HEK293 (cell line): ENCODE results near the gene NEK7.

Experiments
- CTCF ChIA-PET: fragments of 350-600 bp; formaldehyde crosslinking; extraction: SDS; loops from one replicate; lab custom pipeline; 2021; ENCODE audit warnings: antibody characterized with exemption; lab: Yijun Ruan, JAX
- POLR2A ChIA-PET: fragments of 300-600 bp; formaldehyde crosslinking; extraction: SDS; loops from one replicate; lab custom pipeline; 2020; ENCODE audit warnings: antibody characterized with exemption, inconsistent platforms; lab: Yijun Ruan, JAX
- H3K27ac ChIP-seq: fragments of 200-500 bp; sonication (Bioruptor generic); 2 replicates; pipeline ENCODE4 v1.5.1; 2014; ENCODE audit warnings: low read depth, low read length, control low read depth, inconsistent platforms; ENCODE audit errors: extremely low read depth
- H3K36me3 ChIP-seq, 2 experiments: fragments of 200-500 bp in 1 of 2; sonication (Bioruptor generic) in 1 of 2; 1 replicate in 1 of 2; 2 replicates in 1 of 2; pipeline ENCODE4 v1.5.1; 2014 to 2017; ENCODE audit warnings: inconsistent platforms in 2 of 2, low read length in 2 of 2; ENCODE audit not compliant: control insufficient read depth in 2 of 2, insufficient read depth in 1 of 2
- H3K4me1 ChIP-seq: fragments of 200-500 bp; sonication (Bioruptor generic); 2 replicates; pipeline ENCODE4 v1.5.1; 2014; ENCODE audit warnings: mild to moderate bottlenecking, low read length, inconsistent platforms; ENCODE audit not compliant: control insufficient read depth, insufficient read depth
- H3K4me3 ChIP-seq: 2 replicates; pipeline ENCODE4 v1.5.1; 2011; ENCODE audit warnings: low read depth, mild to moderate bottlenecking, control low read depth, low read length, moderate library complexity
- H3K9me3 ChIP-seq: fragments of 200-500 bp; sonication (Bioruptor generic); 2 replicates; pipeline ENCODE4 v1.5.1; 2014; ENCODE audit warnings: low read depth, low read length, inconsistent platforms; ENCODE audit not compliant: control insufficient read depth, insufficient read depth
- EGR2 ChIP-seq: fragments of 450-650 bp; formaldehyde crosslinking; IDR thresholded peaks from 2 replicates; pipeline ENCODE4 v1.5.1; 2016; ENCODE audit warnings: low read depth, missing biosample characterization, missing genetic modification characterization
- HOXA7 ChIP-seq: sonication (generic); formaldehyde crosslinking; IDR thresholded peaks from 2 replicates; pipeline ENCODE4 v1.8.1; 2022; ENCODE audit warnings: missing genetic modification reagents, borderline replicate concordance
- INSM2 ChIP-seq: fragments of 450-650 bp; formaldehyde crosslinking; IDR thresholded peaks from 2 replicates; pipeline ENCODE4 v1.5.1; 2016; ENCODE audit warnings: missing biosample characterization, missing genetic modification characterization
- OVOL3 ChIP-seq: fragments of 450-650 bp; formaldehyde crosslinking; IDR thresholded peaks from 2 replicates; pipeline ENCODE4 v1.5.1; 2016; ENCODE audit warnings: missing biosample characterization, missing genetic modification characterization
- PRDM6 ChIP-seq: fragments of 450-650 bp; formaldehyde crosslinking; IDR thresholded peaks from 2 replicates; pipeline ENCODE4 v1.5.1; 2017; ENCODE audit warnings: missing biosample characterization, missing genetic modification characterization
- SP2 ChIP-seq: fragments of 450-650 bp; formaldehyde crosslinking; IDR thresholded peaks from 2 replicates; pipeline ENCODE4 v1.5.1; 2016; ENCODE audit warnings: missing biosample characterization, missing genetic modification characterization
- SP3 ChIP-seq: fragments of 450-650 bp; formaldehyde crosslinking; IDR thresholded peaks from 2 replicates; pipeline ENCODE4 v1.5.1; 2016; ENCODE audit warnings: missing biosample characterization, missing genetic modification characterization
- WT1 ChIP-seq: fragments of 450-650 bp; formaldehyde crosslinking; IDR thresholded peaks from 2 replicates; pipeline ENCODE4 v1.5.1; 2016; ENCODE audit warnings: missing biosample characterization, missing genetic modification characterization
- ZBTB17 ChIP-seq: fragments of 450-650 bp; formaldehyde crosslinking; IDR thresholded peaks from 2 replicates; pipeline ENCODE4 v1.5.1; 2016; ENCODE audit warnings: missing biosample characterization, missing genetic modification characterization
- ZBTB21 ChIP-seq: fragments of 450-650 bp; formaldehyde crosslinking; IDR thresholded peaks from 2 replicates; pipeline ENCODE4 v1.5.1; 2017; ENCODE audit warnings: missing biosample characterization, missing genetic modification characterization
- ZEB2 ChIP-seq: fragments of 450-650 bp; formaldehyde crosslinking; IDR thresholded peaks from 2 replicates; pipeline ENCODE4 v1.5.1; 2016; ENCODE audit warnings: missing biosample characterization, missing genetic modification characterization
- ZIC2 ChIP-seq: fragments of 450-650 bp; formaldehyde crosslinking; IDR thresholded peaks from 2 replicates; pipeline ENCODE4 v1.5.1; 2016; ENCODE audit warnings: missing biosample characterization, missing genetic modification characterization
- ZNF10 ChIP-seq: fragments of 450-650 bp; formaldehyde crosslinking; IDR thresholded peaks from 2 replicates; pipeline ENCODE4 v1.5.1; 2017; ENCODE audit warnings: missing biosample characterization, missing genetic modification characterization
- ZNF140 ChIP-seq: fragments of 450-650 bp; formaldehyde crosslinking; IDR thresholded peaks from 2 replicates; pipeline ENCODE4 v1.5.1; 2016; ENCODE audit warnings: missing biosample characterization, missing genetic modification characterization
- ZNF2 ChIP-seq: fragments of 450-650 bp; formaldehyde crosslinking; IDR thresholded peaks from 2 replicates; pipeline ENCODE4 v1.5.1; 2016; ENCODE audit warnings: missing biosample characterization, missing genetic modification characterization
- ZNF23 ChIP-seq: fragments of 450-650 bp; formaldehyde crosslinking; IDR thresholded peaks from 2 replicates; pipeline ENCODE4 v1.5.1; 2016; ENCODE audit warnings: missing biosample characterization, missing genetic modification characterization, borderline replicate concordance
- ZNF366 ChIP-seq: fragments of 450-650 bp; formaldehyde crosslinking; conservative IDR thresholded peaks from 2 replicates; pipeline ENCODE4 v1.5.1; 2016; ENCODE audit warnings: missing biosample characterization, missing genetic modification characterization
- ZNF529 ChIP-seq: fragments of 450-650 bp; formaldehyde crosslinking; IDR thresholded peaks from 2 replicates; pipeline ENCODE4 v1.5.1; 2017; ENCODE audit warnings: missing genetic modification characterization, missing biosample characterization; ENCODE audit not compliant: insufficient replicate concordance
- ZNF548 ChIP-seq: fragments of 450-650 bp; formaldehyde crosslinking; IDR thresholded peaks from 2 replicates; pipeline ENCODE4 v1.5.1; 2016; ENCODE audit warnings: missing biosample characterization, missing genetic modification characterization
- ZNF555 ChIP-seq: fragments of 450-650 bp; formaldehyde crosslinking; conservative IDR thresholded peaks from 2 replicates; pipeline ENCODE4 v1.5.1; 2017; ENCODE audit warnings: missing biosample characterization, mild to moderate bottlenecking, missing genetic modification characterization, inconsistent platforms
- ZNF560 ChIP-seq: fragments of 450-650 bp; formaldehyde crosslinking; IDR thresholded peaks from 2 replicates; pipeline ENCODE4 v1.5.1; 2017; ENCODE audit warnings: missing biosample characterization, missing genetic modification characterization, borderline replicate concordance
- ZNF623 ChIP-seq: fragments of 450-650 bp; formaldehyde crosslinking; IDR thresholded peaks from 2 replicates; pipeline ENCODE4 v1.5.1; 2016; ENCODE audit warnings: missing biosample characterization, missing genetic modification characterization
- ZNF654 ChIP-seq: fragments of 450-650 bp; formaldehyde crosslinking; IDR thresholded peaks from 2 replicates; pipeline ENCODE4 v1.5.1; 2016; ENCODE audit warnings: low read depth, missing biosample characterization, missing genetic modification characterization
- ZNF677 ChIP-seq: fragments of 450-650 bp; IDR thresholded peaks from 2 replicates; pipeline ENCODE4 v1.5.0; 2018; ENCODE audit warnings: missing biosample characterization, mild to moderate bottlenecking, missing genetic modification characterization, moderate library complexity
- ZNF747 ChIP-seq: fragments of 450-650 bp; formaldehyde crosslinking; IDR thresholded peaks from 2 replicates; pipeline ENCODE4 v1.5.1; 2016; ENCODE audit warnings: missing biosample characterization, missing genetic modification characterization
- ZNF768 ChIP-seq: fragments of 450-650 bp; formaldehyde crosslinking; IDR thresholded peaks from 2 replicates; pipeline ENCODE4 v1.5.1; 2018; ENCODE audit warnings: missing biosample characterization, mild to moderate bottlenecking, missing genetic modification characterization
- ZNF837 ChIP-seq: fragments of 450-650 bp; formaldehyde crosslinking; IDR thresholded peaks from 2 replicates; pipeline ENCODE4 v1.5.1; 2016; ENCODE audit warnings: missing biosample characterization, missing genetic modification characterization
- ZSCAN16 ChIP-seq: fragments of 450-650 bp; formaldehyde crosslinking; IDR thresholded peaks from 2 replicates; pipeline ENCODE4 v1.5.1; 2016; ENCODE audit warnings: missing biosample characterization, missing genetic modification characterization
- TF ChIP-seq, protein P1 (sequence below): fragments of 450-650 bp; formaldehyde crosslinking; IDR thresholded peaks from 2 replicates; pipeline ENCODE4 v1.5.1; 2016; ENCODE audit warnings: missing biosample characterization, missing genetic modification characterization, borderline replicate concordance

The NEK7 gene

DNA sequence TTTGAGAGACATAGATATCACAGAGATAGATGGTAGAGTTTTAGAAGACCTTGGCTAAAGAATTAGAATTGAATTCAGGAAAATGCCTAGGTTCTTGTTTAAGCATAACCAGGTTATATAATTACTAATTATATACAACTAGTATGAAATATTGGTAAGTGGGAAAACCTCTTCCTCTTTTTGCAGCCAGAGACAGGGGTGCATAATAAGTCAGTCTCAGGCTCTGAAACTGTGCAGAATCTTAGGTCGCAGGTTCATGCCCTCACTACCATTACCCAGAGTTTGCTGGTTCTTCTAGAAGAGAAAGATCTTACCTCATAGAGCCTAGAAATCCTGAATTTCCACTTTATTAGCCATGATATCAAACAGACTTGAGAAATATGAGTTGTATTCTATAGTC lies 183.3 kb downstream of the NEK7 start (continued):
- TF ChIP-seq PRDM6 (tag by site-specific recombination) (no peak), ZBTB17 (tag by site-specific recombination) (no peak), ZNF529 (tag by site-specific recombination) (no peak)

DNA sequence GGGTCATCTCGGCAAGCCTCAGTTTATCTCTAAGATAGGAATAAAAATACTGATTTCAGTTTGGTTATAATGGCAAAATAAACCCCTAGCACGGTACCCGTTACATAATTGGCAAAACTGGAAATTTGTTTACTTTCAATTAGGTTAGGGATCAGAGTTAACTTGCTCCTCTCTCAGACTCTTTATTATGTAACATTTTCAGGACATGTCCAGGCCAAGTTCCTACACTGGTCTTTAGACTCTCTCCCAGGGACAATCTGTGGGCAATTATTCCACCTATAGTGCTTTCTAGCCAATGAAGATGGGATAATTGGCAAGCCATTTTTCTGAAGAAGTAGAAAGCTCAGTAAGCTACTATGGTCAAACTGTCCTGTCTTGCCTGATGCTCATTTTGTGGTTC lies 189.4 kb downstream of the NEK7 start:
- no peak overlapping the region for H3K27ac ChIP-seq
- ChIA-PET CTCF (no interaction called here), POLR2A (no interaction called here)
- no peaks in the 10 kb centered on the region for H3K36me3 ChIP-seq
- no peaks in the 10 kb centered on the region for H3K9me3 ChIP-seq
- no peaks in the 10 kb centered on the region for H3K4me1 ChIP-seq
- H3K4me3 ChIP-seq = no peak overlapping the region
- TF ChIP-seq HOXA7 (CRISPR knock-in tag) = no peak
- no peak for TF ChIP-seq ZNF677 (tag by site-specific recombination)
- no peak for TF ChIP-seq ZBTB21
- no peak for TF ChIP-seq ZNF623 (tag by site-specific recombination)
- no peak for TF ChIP-seq WT1 (tag by site-specific recombination)
- TF ChIP-seq SP2 (tag by site-specific recombination) = no peak
- TF ChIP-seq OVOL3 = no peak
- no peak for TF ChIP-seq ZNF140
- TF ChIP-seq ZNF747 (tag by site-specific recombination) = no peak
- no peak for TF ChIP-seq SP3 (tag by site-specific recombination)
- TF ChIP-seq, protein P1, sequence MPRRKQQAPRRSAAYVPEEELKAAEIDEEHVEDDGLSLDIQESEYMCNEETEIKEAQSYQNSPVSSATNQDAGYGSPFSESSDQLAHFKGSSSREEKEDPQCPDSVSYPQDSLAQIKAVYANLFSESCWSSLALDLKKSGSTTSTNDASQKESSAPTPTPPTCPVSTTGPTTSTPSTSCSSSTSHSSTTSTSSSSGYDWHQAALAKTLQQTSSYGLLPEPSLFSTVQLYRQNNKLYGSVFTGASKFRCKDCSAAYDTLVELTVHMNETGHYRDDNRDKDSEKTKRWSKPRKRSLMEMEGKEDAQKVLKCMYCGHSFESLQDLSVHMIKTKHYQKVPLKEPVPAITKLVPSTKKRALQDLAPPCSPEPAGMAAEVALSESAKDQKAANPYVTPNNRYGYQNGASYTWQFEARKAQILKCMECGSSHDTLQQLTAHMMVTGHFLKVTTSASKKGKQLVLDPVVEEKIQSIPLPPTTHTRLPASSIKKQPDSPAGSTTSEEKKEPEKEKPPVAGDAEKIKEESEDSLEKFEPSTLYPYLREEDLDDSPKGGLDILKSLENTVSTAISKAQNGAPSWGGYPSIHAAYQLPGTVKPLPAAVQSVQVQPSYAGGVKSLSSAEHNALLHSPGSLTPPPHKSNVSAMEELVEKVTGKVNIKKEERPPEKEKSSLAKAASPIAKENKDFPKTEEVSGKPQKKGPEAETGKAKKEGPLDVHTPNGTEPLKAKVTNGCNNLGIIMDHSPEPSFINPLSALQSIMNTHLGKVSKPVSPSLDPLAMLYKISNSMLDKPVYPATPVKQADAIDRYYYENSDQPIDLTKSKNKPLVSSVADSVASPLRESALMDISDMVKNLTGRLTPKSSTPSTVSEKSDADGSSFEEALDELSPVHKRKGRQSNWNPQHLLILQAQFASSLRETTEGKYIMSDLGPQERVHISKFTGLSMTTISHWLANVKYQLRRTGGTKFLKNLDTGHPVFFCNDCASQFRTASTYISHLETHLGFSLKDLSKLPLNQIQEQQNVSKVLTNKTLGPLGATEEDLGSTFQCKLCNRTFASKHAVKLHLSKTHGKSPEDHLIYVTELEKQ = no peak
- no peak for TF ChIP-seq ZSCAN16
- TF ChIP-seq ZEB2 (tag by site-specific recombination) = no peak
- TF ChIP-seq EGR2 (tag by site-specific recombination) = no peak

GRCh38 chr1:198350456-198350855 lies 193.7 kb downstream of the NEK7 start:
- POLR2A ChIA-PET = no interaction called here
- H3K36me3 ChIP-seq = no peaks in the 10 kb centered on the region
- no peaks in the 10 kb centered on the region for H3K4me1 ChIP-seq
- no peak overlapping the region for H3K4me3 ChIP-seq
- H3K9me3 ChIP-seq = no peaks in the 10 kb centered on the region
- no peak overlapping the region for H3K27ac ChIP-seq
- CTCF ChIA-PET = interaction anchor here (0.6 kb wide), 1 partner anchor 307 kb away, joined by 3 read pairs; no protein-coding TSS in a partner anchor
- TF ChIP-seq ZNF10 (no peak), ZNF2 (tag by site-specific recombination) (no peak), ZNF560 (tag by site-specific recombination) (no peak), ZNF140 (no peak), ZNF366 (no peak), ZIC2 (no peak), ZNF837 (tag by site-specific recombination) (no peak), INSM2 (no peak), ZNF548 (tag by site-specific recombination) (no peak), ZNF654 (tag by site-specific recombination) (no peak), ZNF768 (tag by site-specific recombination) (no peak), ZNF555 (tag by site-specific recombination) (no peak), ZSCAN16 (no peak), ZNF23 (tag by site-specific recombination) (no peak)
